ENCODE results near the gene HADH.

The HADH gene

DNA sequence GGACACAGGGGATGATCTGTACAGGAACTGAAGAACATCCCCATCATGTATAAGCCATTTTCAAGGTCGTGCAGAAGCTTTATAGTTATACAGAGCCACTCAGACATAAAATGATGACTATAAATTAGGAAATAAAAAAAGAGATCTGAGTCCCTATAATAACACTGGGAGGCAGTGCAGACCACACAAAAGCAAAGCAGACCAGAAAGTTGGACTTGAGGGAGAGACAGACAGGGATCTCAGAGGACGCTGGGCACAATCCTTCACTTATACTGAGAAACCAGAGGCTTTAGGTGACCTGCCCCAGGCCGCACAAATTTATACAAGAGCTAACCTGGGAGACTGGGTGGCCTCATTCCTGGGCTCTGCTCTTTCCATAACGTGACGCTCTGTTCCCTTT lies 70.5 kb downstream of the HADH start:
- no peak for DNase-seq

GRCh38 chr4:108060686-108061321 lies 71.1 kb downstream of the HADH start:
- DNase-seq: no peak

DNA sequence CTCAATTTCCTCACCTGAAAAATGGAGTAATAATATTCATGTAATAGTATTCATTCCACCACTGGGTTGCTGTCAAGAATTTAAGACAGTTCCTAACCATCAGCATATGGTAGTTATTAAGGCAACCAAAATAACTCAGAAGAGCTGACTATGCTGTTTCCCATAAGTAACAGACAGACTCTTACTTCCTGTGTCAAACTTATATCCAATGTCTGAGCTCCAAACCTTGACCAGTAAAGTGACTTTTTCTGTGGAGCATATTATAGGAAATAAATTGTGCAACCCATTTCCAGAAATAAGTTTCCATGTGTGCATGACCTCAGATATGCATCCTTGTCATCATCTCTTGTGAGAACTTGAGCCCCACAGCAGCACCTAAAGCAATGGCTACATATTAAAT lies 78.8 kb downstream of the HADH start:
- DNase-seq: no peak

DNA sequence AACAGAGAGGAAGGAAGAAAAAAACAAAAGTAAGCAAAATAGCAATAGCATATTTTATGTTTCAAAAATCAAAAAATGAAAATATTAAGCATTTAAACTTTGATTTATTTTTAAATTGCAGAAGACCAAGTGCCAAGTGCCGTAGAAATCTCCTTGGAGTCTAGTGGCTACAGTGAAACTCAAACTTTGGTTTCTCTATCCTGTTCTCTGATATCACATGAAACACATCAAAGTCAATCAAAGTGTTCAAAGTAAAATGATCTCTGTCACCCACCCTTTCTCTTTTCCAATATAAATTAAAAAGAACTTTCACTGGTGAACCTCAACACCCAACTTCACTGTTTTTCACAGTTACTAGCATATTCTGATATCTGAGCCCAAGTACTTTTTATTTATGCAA lies 81.1 kb downstream of the HADH start:
- DNase-seq: no peak

- no peak for DNase-seq
Observed at GRCh38 chr4:108072300-108072699, 82.6 kb downstream of the HADH start.

- no peak for DNase-seq
Observed at GRCh38 chr4:108078024-108078733, 88.5 kb downstream of the HADH start.

DNA sequence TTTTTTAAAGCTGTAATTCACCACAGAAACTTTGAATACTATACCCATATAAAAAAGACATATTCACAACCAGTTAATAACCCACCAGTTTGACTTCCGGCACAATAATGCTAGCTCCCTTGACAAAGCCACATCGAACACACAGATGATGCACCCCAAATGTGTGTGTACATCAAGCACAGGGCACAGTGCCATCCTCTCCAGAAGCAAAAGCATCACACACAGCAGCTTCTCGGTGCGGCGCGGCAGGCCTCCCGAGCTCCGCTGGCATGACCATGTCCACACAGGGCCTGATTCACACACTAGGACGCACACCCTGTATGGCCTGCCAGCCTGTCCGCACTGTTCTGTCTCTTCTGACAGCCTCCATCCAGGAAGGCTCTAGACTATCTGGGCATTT lies 91.1 kb downstream of the HADH start:
- no peak for DNase-seq

- no peak for DNase-seq
Observed at GRCh38 chr4:108081256-108081655, 91.6 kb downstream of the HADH start.
